Measurements from ENCODE around the gene TOM1L2. TPM values are rescaled to one million over a fixed set of nuclear protein-coding genes. Genes with fewer than 3 reads are reported as not detected.

The TOM1L2 gene
- total RNA-seq, 1 experiment from 2014 or later = 24.1 TPM

GRCh38 chr17:17887752-17888304, 84.4 kb downstream of the TOM1L2 start:
- Histone ChIP-seq H3K9me3 (ENCODE audit: control insufficient read depth in 1 of 2, insufficient read depth in 1 of 2, low read depth in 1 of 2, low read length in 2 of 2) (no peaks in the 10 kb centered on the region), H3K4me2 (ENCODE audit: low read length) (no peak overlapping the region), H2AFZ (ENCODE audit: low read depth, low read length, poor library complexity, severe bottlenecking) (no peak overlapping the region), H3K4me3 (replicated peaks in 1 of 2; ENCODE audit: low read depth in 1 of 2, low read length in 2 of 2) (no peak overlapping the region), H3K9ac (ENCODE audit: low read length) (no peak overlapping the region), H3K9me2 (ENCODE audit: insufficient read depth) (no peaks in the 10 kb centered on the region), H3K27ac (ENCODE audit: low read depth, low read length) (no peak overlapping the region), H3K4me1 (ENCODE audit: control insufficient read depth in 1 of 2, insufficient read depth in 2 of 2, low read length in 2 of 2) (peaks cover 4 to 5% of the 10 kb centered on the region in 2 experiments; a peak in 1 of 4 replicates), H3K27me3 (ENCODE audit: insufficient read depth, low read length) (no peaks in the 10 kb centered on the region), H3K36me3 (ENCODE audit: control insufficient read depth in 1 of 2, insufficient read depth in 2 of 2, low read length in 2 of 2) (no peaks in the 10 kb centered on the region), H4K20me1 (ENCODE audit: insufficient read depth) (no peaks in the 10 kb centered on the region), H3K79me2 (ENCODE audit: insufficient read depth, low read length) (no peaks in the 10 kb centered on the region)
- TF ChIP-seq MAX (IDR thresholded peaks at IDR 0.05) (no peak), SRF (IDR thresholded peaks at IDR 0.05; ENCODE audit: low read depth) (no peak), JUND (IDR thresholded peaks at IDR 0.05) (no peak), CBX3 (IDR thresholded peaks at IDR 0.05; ENCODE audit: low read depth) (no peak)
- POLR2A ChIA-PET = no interaction called here
- CTCF ChIA-PET = interaction anchor here (1.6 to 2.1 kb wide), 2 partner anchors 13 to 33 kb away, joined by 5 read pairs; no protein-coding TSS in a partner anchor
- no peak for ATAC-seq
- RAD21 ChIA-PET (ENCODE audit: low non-redundant PET in 1 of 2, low total read pairs in 2 of 2, uncharacterized antibody in 2 of 2, unreplicated experiment in 2 of 2) = interaction anchor here in 1 of 2 experiments (1.7 kb wide), 1 partner anchor 13 kb away, joined by 4 read pairs; no protein-coding TSS in a partner anchor
- BruUV-seq (replicated peaks) = no TSS peak
- intact Hi-C loops (cut with micrococcal nuclease) = no loop called here
- DNase-seq (ENCODE audit: low read depth, low spot score) = no peak

DNA sequence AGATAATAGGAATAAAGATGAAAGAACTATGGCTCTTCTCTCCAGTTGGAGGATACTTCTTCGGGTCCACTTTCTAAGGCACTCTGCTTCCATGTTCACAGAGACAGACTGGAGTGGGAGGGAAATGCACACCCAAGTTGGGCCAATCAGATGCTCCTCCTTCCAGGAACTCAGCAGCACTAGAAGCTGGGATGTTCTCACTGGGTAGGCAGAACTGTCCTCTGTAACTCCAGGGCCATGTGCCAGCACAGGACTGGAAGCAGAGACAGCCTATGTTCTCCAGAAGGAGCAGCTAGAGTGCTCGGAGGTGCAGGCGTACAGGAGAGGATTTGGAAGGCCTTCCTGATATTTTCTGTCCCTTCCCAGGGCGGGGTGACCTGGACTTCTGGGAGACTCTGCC, 85.5 kb downstream of the TOM1L2 start:
- H4K20me1 ChIP-seq (ENCODE audit: insufficient read depth) = no peaks in the 10 kb centered on the region
- no peak for DNase-seq (ENCODE audit: low read depth, low spot score)
- H3K4me3 ChIP-seq (replicated peaks in 1 of 2; ENCODE audit: low read depth in 1 of 2, low read length in 2 of 2) = no peak overlapping the region
- POLR2A ChIA-PET = no interaction called here
- H3K27ac ChIP-seq (ENCODE audit: low read depth, low read length) = no peak overlapping the region
- intact Hi-C loops (cut with micrococcal nuclease) = no loop called here
- H3K4me1 ChIP-seq (ENCODE audit: control insufficient read depth in 1 of 2, insufficient read depth in 2 of 2, low read length in 2 of 2) = peaks cover 4 to 5% of the 10 kb centered on the region in 2 experiments; a peak in 1 of 4 replicates
- no peaks in the 10 kb centered on the region for H3K79me2 ChIP-seq (ENCODE audit: insufficient read depth, low read length)
- no peak overlapping the region for H3K4me2 ChIP-seq (ENCODE audit: low read length)
- no peaks in the 10 kb centered on the region for H3K9me3 ChIP-seq (ENCODE audit: control insufficient read depth in 1 of 2, insufficient read depth in 1 of 2, low read depth in 1 of 2, low read length in 2 of 2)
- no peaks in the 10 kb centered on the region for H3K9me2 ChIP-seq (ENCODE audit: insufficient read depth)
- CTCF ChIA-PET = no interaction called here
- no TSS peak for BruUV-seq (replicated peaks)
- no peak overlapping the region for H2AFZ ChIP-seq (ENCODE audit: low read depth, low read length, poor library complexity, severe bottlenecking)
- no peaks in the 10 kb centered on the region for H3K27me3 ChIP-seq (ENCODE audit: insufficient read depth, low read length)
- no peak for TF ChIP-seq FOSL1 (IDR thresholded peaks at IDR 0.05; ENCODE audit: low read depth)
- no peak for TF ChIP-seq CBX3 (IDR thresholded peaks at IDR 0.05; ENCODE audit: low read depth)
- TF ChIP-seq POLR2AphosphoS5 (IDR thresholded peaks at IDR 0.05; ENCODE audit: low read depth, low read length) = no peak
- TF ChIP-seq EGR1 (IDR thresholded peaks at IDR 0.05; ENCODE audit: low read depth) = no peak
- TF ChIP-seq RAD21 (IDR thresholded peaks at IDR 0.05; ENCODE audit: low read depth) = no peak
- TF ChIP-seq SRF (IDR thresholded peaks at IDR 0.05; ENCODE audit: low read depth) = no peak
- TF ChIP-seq ZNF274 (IDR thresholded peaks at IDR 0.05; ENCODE audit: low read depth, low read length) = no peak
- no peaks in the 10 kb centered on the region for H3K36me3 ChIP-seq (ENCODE audit: control insufficient read depth in 1 of 2, insufficient read depth in 2 of 2, low read length in 2 of 2)
- RAD21 ChIA-PET (ENCODE audit: low non-redundant PET in 1 of 2, low total read pairs in 2 of 2, uncharacterized antibody in 2 of 2, unreplicated experiment in 2 of 2) = no interaction called here
- no peak overlapping the region for H3K9ac ChIP-seq (ENCODE audit: low read length)
- no peak for ATAC-seq
